GM03348 (cell line): ENCODE measurements around the gene SAPCD2.
"Not testable (repeated sequence)": the region's sequence is repeated elsewhere in the genome, so short reads cannot be mapped to it uniquely, and the experiment has no call there.

Experiments
- DNase-seq: peaks from one replicate; pipeline ENCODE4 v3.0.0; 2012; ENCODE audit warnings: low spot score

SAPCD2 gene, protein sequence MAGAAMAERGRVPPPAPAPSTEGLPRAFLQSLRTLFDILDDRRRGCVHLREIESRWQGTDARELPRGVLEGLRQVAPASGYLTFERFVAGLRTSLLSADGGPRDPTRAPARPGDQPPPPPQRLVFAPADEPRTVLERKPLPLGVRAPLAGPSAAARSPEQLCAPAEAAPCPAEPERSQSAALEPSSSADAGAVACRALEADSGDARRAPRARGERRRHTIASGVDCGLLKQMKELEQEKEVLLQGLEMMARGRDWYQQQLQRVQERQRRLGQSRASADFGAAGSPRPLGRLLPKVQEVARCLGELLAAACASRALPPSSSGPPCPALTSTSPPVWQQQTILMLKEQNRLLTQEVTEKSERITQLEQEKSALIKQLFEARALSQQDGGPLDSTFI

DNA sequence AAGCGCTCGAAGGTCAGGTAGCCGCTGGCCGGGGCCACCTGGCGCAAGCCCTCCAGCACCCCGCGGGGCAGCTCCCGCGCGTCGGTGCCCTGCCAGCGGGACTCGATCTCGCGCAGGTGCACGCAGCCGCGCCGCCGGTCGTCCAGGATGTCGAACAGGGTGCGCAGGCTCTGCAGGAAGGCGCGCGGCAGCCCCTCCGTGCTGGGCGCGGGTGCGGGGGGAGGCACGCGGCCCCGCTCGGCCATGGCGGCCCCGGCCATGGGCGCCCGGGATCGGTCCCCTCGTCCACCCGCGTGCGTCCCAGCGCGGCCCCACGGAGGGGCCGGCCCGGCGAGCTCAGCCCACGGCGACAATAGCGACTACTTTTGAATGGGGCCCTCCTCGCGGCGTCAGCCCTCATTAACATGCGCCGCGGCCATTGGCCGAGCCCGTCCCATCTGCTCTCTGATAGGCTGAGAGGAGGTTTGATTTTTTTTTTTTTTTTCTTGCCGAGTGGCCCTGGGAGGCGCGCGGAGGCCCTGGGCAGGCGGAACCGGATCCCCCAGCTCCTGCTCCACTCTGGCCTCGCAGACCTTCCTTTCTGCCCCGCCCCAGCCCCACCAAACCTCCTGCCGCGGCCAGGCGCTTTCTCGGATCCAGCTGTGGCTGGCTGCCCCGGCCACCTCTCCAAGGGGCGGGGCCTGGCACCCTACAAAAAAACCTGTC is at the start of gene SAPCD2:
Gene SAPCD2 (minus strand): TSS at position 357 of the 705 bp plus-strand sequence. CDS start 97 bp downstream, at position 260.
- peak; percentile 96 for DNase-seq

- not testable (repeated sequence) for DNase-seq
These were observed 47.8 kb upstream of the SAPCD2 start for GRCh38 chr9:137118092-137118603.

- DNase-seq: no peak
These were observed 46.9 kb upstream of the SAPCD2 start for GRCh38 chr9:137117269-137117731.

- no peak for DNase-seq
These were observed 46.4 kb upstream of the SAPCD2 start for GRCh38 chr9:137116728-137117127.

DNA sequence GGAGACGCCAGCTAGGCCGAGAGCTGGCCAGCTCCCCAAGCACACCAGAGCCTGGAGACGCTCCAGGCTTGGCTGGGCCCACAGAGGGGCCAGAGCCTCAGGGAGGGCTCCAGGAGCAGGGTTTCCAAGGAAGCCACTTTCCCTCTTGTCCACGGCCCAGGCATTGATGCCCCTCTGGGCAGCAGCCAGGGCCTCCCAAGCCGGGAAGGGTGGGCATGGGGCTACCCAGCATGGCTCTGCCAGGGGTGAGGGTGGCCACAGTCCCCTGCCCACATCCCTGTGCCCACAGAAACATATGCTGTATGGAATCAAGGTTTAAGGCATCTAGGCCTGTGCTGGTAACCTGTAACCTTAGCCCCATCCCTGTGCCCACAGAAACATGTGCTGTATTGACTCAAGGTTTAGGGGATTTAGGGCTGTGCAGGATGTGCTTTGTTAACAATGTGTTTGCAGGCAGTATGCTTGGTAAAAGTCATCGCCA is 45.7 kb upstream of the SAPCD2 start:
- DNase-seq: no peak

DNA sequence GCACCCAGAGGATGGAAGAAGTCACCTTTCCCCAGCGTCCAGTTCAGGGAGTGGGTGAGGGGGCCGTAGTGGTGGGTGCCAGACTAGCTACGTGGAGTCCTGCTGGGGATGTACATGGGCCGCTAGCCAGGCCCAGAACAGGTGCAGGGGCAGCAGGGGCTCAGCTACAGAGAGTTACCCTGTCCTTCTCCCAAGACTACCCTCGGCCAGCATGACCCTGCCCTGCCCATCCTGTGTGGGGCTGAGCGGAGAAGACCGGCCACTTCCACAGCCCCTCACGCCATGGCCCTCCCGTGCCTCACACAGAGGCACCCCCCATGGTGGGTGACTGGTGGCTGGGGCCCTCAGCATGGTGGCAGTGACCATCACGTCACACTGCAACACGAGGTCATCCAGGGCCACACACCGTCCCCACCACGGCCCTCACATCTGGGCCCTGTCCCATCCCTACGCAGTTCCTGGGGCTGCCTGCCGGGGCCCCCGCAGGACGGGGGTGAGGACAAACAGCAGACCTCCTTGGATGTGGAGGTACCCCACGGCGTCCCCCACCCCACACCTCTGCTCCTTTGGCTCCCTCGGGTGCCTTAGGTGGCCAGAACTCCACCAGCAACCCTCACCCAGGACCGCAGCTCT is 45.2 kb upstream of the SAPCD2 start:
- DNase-seq: peak; percentile 4

- DNase-seq: peak; percentile 96
These were observed 44.4 kb upstream of the SAPCD2 start, which contains the start of gene DPP7 for GRCh38 chr9:137114613-137115393. TSS of gene DPP7 (minus strand) at chr9:137114733. CDS start at chr9:137114713, 20 bp downstream.

GRCh38 chr9:137114220-137114612 is 43.9 kb upstream of the SAPCD2 start:
- peak; percentile 48 for DNase-seq

GRCh38 chr9:137113385-137114159 is 43.2 kb upstream of the SAPCD2 start:
- peak; percentile 53 for DNase-seq

DNA sequence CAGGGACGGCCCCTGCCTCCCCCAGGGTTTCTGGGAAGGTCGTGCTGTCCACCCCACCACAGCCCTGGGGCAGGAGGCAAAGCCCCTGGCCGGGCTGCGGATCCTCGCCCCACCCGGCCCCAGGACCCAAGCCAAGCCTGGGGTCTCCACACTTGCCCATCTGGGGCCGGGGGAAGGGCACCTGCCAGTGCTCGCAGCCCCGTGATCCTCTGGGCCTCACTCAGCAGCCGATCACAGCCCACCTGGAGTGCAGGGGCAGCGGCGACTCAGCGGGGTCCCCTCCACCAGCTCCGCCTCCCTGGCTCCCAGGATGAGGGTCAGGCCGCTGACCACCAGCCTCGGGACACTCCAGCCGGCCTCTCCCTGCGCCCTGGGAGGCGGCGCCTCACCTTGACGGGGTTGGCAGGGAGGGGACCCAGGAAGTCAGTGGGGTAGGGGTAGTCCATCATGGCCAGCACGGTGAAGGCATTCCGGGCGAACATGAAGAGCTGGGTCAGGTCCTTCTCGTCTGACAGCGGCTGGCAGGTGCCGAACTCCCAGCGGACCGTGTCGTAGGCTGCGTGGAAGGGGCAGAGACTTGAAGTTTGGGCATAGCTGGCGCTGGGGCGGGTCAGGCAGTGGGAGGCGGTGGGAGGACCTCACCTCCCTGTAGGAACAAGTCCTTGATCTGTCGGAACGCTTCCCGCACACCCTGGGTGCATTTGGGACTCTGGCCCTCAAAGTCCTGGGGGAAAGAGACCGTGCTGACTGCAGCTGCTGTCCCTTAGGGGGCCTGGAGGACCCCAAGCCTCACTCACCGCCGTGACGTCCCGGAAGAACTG is 42.4 kb upstream of the SAPCD2 start:
- peak; percentile 5 for DNase-seq

DNA sequence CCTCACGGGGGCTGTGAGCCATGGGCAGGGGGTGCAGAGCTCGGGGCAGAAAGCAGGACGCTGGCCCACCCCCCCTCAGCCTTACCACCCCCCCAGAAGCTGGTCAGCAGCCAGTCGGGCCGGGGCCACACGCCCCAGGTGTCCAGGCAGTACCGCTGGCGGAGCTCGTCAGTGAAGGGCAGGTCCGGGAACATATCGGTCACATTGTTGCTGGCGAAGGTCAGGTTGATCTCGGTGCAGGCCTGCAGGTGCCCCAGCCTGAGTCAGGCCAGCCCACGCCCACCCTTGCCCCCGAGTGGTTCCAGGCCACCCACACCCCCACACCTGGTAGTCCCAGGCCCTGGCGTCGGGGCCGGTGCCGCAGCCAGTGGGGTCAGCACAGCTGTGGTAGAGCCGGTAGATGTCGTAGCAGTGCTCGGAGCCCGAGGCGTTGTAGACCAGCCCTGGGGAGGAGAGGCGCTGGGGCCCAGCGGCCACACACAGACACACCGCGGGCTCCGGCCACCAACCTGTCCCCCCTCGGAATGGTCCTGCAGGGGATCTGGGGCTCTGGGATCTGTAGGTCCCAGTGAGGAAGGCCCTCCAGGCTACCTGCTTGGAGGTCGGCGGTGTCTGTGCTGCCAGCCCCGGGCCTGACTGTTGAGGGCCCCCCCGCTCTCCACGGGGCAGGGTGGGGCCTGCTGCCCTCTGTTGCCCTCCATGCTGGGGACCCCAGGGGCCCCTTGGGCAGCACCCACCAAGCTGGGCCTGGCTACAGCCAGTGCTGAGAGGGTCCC is 41.6 kb upstream of the SAPCD2 start:
- DNase-seq: peak; percentile 4

DNA sequence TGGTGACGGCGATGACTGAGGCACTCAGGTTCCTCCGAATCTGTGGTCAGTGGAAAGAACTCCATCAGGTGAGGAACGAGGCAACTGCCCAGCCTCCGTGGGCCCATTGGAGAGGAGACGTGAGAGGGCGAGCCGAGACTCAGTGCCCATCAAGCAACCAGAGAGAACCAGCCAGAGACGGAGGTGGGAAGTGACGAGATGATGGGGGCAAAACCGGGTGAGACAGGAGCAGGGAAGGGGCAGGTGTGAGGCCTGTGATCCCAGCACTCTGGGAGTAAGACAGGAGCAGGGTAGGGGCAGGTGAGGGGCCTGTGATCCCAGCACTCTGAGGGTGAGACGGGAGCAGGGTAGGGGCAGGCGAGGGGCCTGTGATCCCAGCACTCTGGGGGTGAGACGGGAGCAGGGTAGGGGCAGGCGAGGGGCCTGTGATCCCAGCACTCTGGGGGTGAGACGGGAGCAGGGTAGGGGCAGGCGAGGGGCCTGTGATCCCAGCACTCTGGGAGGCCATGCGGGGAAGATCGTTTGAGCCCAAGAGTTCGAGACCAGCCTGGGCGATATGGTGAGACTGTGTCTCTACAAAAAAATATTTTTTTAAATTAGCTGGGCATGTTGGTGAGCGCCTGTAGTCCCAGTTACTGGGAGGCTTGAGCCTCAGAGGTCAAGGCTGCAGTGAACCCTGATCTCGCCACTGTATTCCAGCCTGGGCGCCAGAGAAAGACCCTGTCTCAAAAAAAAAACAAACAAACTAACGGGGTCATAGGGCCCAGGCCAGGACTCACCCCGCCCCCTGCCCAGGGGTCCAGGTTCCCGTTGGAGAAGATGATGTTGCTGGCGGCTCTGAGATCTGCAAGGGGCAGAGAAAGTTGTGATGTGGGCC is 40.8 kb upstream of the SAPCD2 start:
- DNase-seq: no peak

GRCh38 chr9:137110147-137110910 is 40.0 kb upstream of the SAPCD2 start:
- no peak for DNase-seq

DNA sequence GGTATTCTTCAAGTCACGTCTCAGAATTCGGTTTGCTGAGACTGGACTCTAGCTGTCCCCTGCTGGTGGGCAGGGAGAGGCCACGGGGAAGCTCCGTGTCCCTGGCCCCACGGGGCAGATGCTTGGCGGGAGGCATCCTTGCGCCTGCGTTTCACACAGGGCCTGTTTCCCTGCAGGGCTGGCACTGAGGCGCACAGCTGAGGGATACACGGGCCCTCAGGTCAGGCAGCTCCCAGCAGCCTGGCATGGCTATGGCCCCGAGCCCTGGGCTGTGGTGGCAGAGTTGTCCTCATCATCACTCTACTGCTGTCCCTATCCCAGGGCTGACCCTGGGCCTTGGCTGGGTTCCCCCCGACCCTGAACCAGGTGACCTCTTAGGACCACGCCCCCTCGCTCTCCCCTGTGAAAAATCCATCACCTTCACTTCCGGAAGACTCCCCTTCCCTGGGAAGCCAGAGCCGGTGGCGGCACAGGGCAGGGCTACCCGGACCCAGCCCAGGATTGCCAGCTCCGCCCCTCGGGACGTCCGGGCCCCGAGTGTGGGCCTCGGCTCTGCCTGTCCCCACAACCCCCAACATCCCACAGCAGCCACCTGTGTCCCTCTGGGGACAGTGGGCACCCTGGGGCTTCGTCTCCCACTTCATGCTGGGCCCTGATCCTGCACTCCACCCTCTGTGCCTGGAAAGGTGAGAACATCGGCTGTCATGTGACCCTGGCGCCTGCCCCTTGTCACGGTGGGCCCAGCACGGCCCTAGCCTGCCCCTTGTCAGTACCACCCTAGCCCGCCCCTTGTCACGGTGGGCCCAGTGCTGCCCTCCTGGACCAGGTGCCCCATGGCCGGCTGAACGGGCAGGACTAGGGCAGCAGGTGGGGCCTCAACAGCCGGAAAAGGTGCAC is 39.1 kb upstream of the SAPCD2 start:
- DNase-seq: peak; percentile 5

DNA sequence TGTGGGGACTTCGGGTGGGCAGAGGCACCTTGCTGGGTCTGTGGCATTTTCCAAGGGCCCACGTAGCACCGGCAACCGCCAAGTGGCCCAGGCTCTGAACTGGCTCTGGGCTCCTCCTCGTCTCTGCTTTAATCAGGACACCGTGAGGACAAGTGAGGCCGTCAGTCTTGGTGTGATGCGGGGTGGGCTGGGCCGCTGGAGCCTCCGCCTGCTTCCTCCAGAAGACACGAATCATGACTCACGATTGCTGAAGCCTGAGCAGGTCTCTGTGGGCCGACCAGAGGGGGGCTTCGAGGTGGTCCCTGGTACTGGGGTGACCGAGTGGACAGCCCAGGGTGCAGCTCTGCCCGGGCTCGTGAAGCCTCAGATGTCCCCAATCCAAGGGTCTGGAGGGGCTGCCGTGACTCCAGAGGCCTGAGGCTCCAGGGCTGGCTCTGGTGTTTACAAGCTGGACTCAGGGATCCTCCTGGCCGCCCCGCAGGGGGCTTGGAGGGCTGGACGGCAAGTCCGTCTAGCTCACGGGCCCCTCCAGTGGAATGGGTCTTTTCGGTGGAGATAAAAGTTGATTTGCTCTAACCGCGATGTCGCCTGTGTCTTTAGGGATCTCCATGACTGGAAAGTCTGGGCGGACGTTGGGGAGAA is 38.4 kb upstream of the SAPCD2 start:
- DNase-seq: no peak

- DNase-seq: no peak
These were observed 37.6 kb upstream of the SAPCD2 start for GRCh38 chr9:137107982-137108381.
